ENCODE data around the gene UBL4A. TPM values are rescaled to one million over a fixed set of nuclear protein-coding genes. Genes with fewer than 3 reads are reported as not detected.

The UBL4A gene
- total and polyA plus RNA-seq, 2 of the 13 experiments (the other 11 are each of a cell fraction or from before 2014, with no cell fraction given), result 16.8 to 25.5 TPM

GRCh38 chrX:154449618-154450017, 36.8 kb downstream of the UBL4A start:
- DNase-seq (ENCODE audit: low spot score) (no peak), ATAC-seq (no peak), FAIRE-seq (no peak)
- CTCF ChIA-PET (ENCODE audit: low intra/inter-chr PET ratio, low total read pairs), result no interaction called here
- Histone ChIP-seq H3K4me3 (replicated peaks in 1 of 3; ENCODE audit: insufficient read depth in 1 of 3, low read depth in 2 of 3, low read length in 3 of 3) (no peak overlapping the region), H4K20me1 (ENCODE audit: insufficient read depth, low read length) (no peaks in the 10 kb centered on the region), H3K79me2 (ENCODE audit: insufficient read depth, low read length) (peaks cover 2% of the 10 kb centered on the region), H2AFZ (ENCODE audit: low read length) (no peak overlapping the region), H3K9ac (ENCODE audit: insufficient read depth, low read depth, low read length) (no peak overlapping the region), H3K4me1 (ENCODE audit: insufficient read depth, low read length) (peaks cover 10% of the 10 kb centered on the region), H3K27me3 (ENCODE audit: control insufficient read depth in 1 of 2, insufficient read depth in 2 of 2, low read length in 2 of 2) (no peaks in the 10 kb centered on the region), H3K27ac (ENCODE audit: extremely low read length, insufficient read depth, low read length) (no peak overlapping the region), H3K36me3 (replicated peaks in 1 of 2; ENCODE audit: control insufficient read depth in 1 of 2, insufficient read depth in 2 of 2, low read length in 2 of 2) (no peaks in the 10 kb centered on the region; a peak in 1 of 5 replicates), H3K4me2 (ENCODE audit: low read depth, low read length) (no peak overlapping the region), H3K9me3 (ENCODE audit: low read length) (no peaks in the 10 kb centered on the region)
- POLR2A ChIA-PET, result no interaction called here
- in situ Hi-C loops (cut with HindIII; ENCODE audit: extremely low pct_ligation_motif_present, low pct_unique_long_range_greater_than_20kb) (no loop called here), intact Hi-C loops (cut with micrococcal nuclease; ENCODE audit: unreplicated experiment) (no loop called here)
- TF ChIP-seq ZNF335 (CRISPR knock-in tag; IDR thresholded peaks at IDR 0.05), result no peak
- no peak for TF ChIP-seq RBM22 (optimal IDR thresholded peaks at IDR 0.05; ENCODE audit: low read length)
- WGBS (ENCODE audit: low lambda C conversion rate), result 97% methylated on average over 6 of the region's 18 CpGs
- no TSS peak for BruUV-seq (replicated peaks)

- FAIRE-seq (no peak), DNase-seq (ENCODE audit: low spot score) (no peak), ATAC-seq (no peak)
- no peaks in the 10 kb centered on the region for H3K27me3 ChIP-seq (ENCODE audit: control insufficient read depth in 1 of 2, insufficient read depth in 2 of 2, low read length in 2 of 2)
- H3K9me3 ChIP-seq (ENCODE audit: low read length), result no peaks in the 10 kb centered on the region
- no peak overlapping the region for H2AFZ ChIP-seq (ENCODE audit: low read length)
- no peak for TF ChIP-seq ATF1 (CRISPR knock-in tag; IDR thresholded peaks at IDR 0.05)
- no peak for TF ChIP-seq DNMT3B (CRISPR knock-in tag; conservative IDR thresholded peaks at IDR 0.05)
- no peak for TF ChIP-seq KDM6A (CRISPR knock-in tag; IDR thresholded peaks at IDR 0.05; ENCODE audit: low read depth)
- no peak for TF ChIP-seq SNRNP70 (IDR thresholded peaks at IDR 0.05; ENCODE audit: low read depth, low read length)
- TF ChIP-seq KLF12 (CRISPR knock-in tag; IDR thresholded peaks at IDR 0.05; ENCODE audit: borderline replicate concordance), result no peak
- no peak for TF ChIP-seq PRPF4 (IDR thresholded peaks at IDR 0.05; ENCODE audit: low read depth, low read length, poor library complexity, severe bottlenecking)
- no peak for TF ChIP-seq KLF11 (CRISPR knock-in tag; IDR thresholded peaks at IDR 0.05)
- no peak for TF ChIP-seq KLF13 (CRISPR knock-in tag; IDR thresholded peaks at IDR 0.05)
- TF ChIP-seq, protein P1, sequence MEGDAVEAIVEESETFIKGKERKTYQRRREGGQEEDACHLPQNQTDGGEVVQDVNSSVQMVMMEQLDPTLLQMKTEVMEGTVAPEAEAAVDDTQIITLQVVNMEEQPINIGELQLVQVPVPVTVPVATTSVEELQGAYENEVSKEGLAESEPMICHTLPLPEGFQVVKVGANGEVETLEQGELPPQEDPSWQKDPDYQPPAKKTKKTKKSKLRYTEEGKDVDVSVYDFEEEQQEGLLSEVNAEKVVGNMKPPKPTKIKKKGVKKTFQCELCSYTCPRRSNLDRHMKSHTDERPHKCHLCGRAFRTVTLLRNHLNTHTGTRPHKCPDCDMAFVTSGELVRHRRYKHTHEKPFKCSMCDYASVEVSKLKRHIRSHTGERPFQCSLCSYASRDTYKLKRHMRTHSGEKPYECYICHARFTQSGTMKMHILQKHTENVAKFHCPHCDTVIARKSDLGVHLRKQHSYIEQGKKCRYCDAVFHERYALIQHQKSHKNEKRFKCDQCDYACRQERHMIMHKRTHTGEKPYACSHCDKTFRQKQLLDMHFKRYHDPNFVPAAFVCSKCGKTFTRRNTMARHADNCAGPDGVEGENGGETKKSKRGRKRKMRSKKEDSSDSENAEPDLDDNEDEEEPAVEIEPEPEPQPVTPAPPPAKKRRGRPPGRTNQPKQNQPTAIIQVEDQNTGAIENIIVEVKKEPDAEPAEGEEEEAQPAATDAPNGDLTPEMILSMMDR (CRISPR knock-in tag; IDR thresholded peaks at IDR 0.05), result no peak
- no peak for TF ChIP-seq ESRRA (CRISPR knock-in tag; IDR thresholded peaks at IDR 0.05; ENCODE audit: low read depth)
- TF ChIP-seq JUND (CRISPR knock-in tag; IDR thresholded peaks at IDR 0.05), result no peak
- TF ChIP-seq RARG (CRISPR knock-in tag; IDR thresholded peaks at IDR 0.05; ENCODE audit: low read depth), result no peak
- TF ChIP-seq, protein P2, sequence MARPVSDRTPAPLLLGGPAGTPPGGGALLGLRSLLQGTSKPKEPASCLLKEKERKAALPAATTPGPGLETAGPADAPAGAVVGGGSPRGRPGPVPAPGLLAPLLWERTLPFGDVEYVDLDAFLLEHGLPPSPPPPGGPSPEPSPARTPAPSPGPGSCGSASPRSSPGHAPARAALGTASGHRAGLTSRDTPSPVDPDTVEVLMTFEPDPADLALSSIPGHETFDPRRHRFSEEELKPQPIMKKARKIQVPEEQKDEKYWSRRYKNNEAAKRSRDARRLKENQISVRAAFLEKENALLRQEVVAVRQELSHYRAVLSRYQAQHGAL (CRISPR knock-in tag; IDR thresholded peaks at IDR 0.05; ENCODE audit: not compliant biosample characterization), result no peak
- TF ChIP-seq ZNF337 (CRISPR knock-in tag; IDR thresholded peaks at IDR 0.05; ENCODE audit: borderline replicate concordance, low read depth), result no peak
- ChIA-PET POLR2A (no interaction called here), CTCF (ENCODE audit: low intra/inter-chr PET ratio, low total read pairs) (no interaction called here)
- in situ Hi-C loops (cut with HindIII; ENCODE audit: extremely low pct_ligation_motif_present, low pct_unique_long_range_greater_than_20kb), result no loop called here
- WGBS (ENCODE audit: low lambda C conversion rate), result 98% methylated on average over 12 of the region's 14 CpGs
- no peaks in the 10 kb centered on the region for H4K20me1 ChIP-seq (ENCODE audit: insufficient read depth, low read length)
- peaks cover 2% of the 10 kb centered on the region for H3K79me2 ChIP-seq (ENCODE audit: insufficient read depth, low read length)
- no peak overlapping the region for H3K9ac ChIP-seq (ENCODE audit: insufficient read depth, low read depth, low read length)
- no peaks in the 10 kb centered on the region; a peak in 1 of 5 replicates for H3K36me3 ChIP-seq (replicated peaks in 1 of 2; ENCODE audit: control insufficient read depth in 1 of 2, insufficient read depth in 2 of 2, low read length in 2 of 2)
- BruUV-seq (replicated peaks), result no TSS peak
- H3K4me1 ChIP-seq (ENCODE audit: insufficient read depth, low read length), result peaks cover 11% of the 10 kb centered on the region
- intact Hi-C loops (cut with micrococcal nuclease; ENCODE audit: unreplicated experiment), result no loop called here
- no peak overlapping the region for H3K27ac ChIP-seq (ENCODE audit: extremely low read length, insufficient read depth, low read length)
- H3K4me3 ChIP-seq (replicated peaks in 1 of 3; ENCODE audit: insufficient read depth in 1 of 3, low read depth in 2 of 3, low read length in 3 of 3), result no peak overlapping the region
- H3K4me2 ChIP-seq (ENCODE audit: low read depth, low read length), result no peak overlapping the region
These were observed 37.9 kb downstream of the UBL4A start for GRCh38 chrX:154448484-154448883.
